OCI-LY7 (cell line): Measurements from ENCODE around the gene AMOTL1. TPM values are rescaled to one million over a fixed set of nuclear protein-coding genes. Genes with fewer than 3 reads are reported as not detected.

Source experiments
- BruUV-seq: library from RNA; stranded (reverse); fragments of 400-500 nt; replicated peaks from 2 replicates; lab custom pipeline; 2021; lab: Mats Ljungman, UMichigan
- CTCF ChIA-PET: fragments of 300-600 bp; sonication (Branson Sonifier 250); formaldehyde crosslinking; loops from one replicate; lab custom pipeline; 2022; ENCODE audit warnings: antibody characterized with exemption; ENCODE audit not compliant: unreplicated experiment; lab: Charles Lee
- POLR2A ChIA-PET: fragments of 300-600 bp; sonication (Branson Sonifier 250); formaldehyde crosslinking; loops from one replicate; lab custom pipeline; 2022; ENCODE audit warnings: antibody characterized with exemption; lab: Charles Lee
- DNase-seq: peaks from one replicate; pipeline ENCODE4 v3.0.0-alpha.2; 2015; ENCODE audit warnings: low spot score
- H2AFZ ChIP-seq: fragments of 200-600 bp; sonication (generic), shearing (Covaris generic); 2 replicates; pipeline ENCODE4 v1.6.1; 2014; ENCODE audit warnings: mild to moderate bottlenecking, antibody characterized with exemption, low read length, moderate library complexity
- H3K27ac ChIP-seq: fragments of 200-600 bp; sonication (generic); 2 replicates; pipeline ENCODE4 v1.5.1; 2014; ENCODE audit warnings: mixed run types, low read depth, mild to moderate bottlenecking, moderate library complexity, low read length, inconsistent platforms; ENCODE audit not compliant: poor library complexity, severe bottlenecking
- H3K36me3 ChIP-seq: fragments of 200-600 bp; sonication (generic); 2 replicates; pipeline ENCODE4 v1.6.1; 2014; ENCODE audit warnings: mild to moderate bottlenecking, antibody characterized with exemption, low read length, moderate library complexity, mixed read lengths; ENCODE audit not compliant: insufficient read depth
- H3K4me1 ChIP-seq: fragments of 200-600 bp; sonication (generic); 2 replicates; pipeline ENCODE4 v1.5.1; 2014; ENCODE audit warnings: mild to moderate bottlenecking, low read length; ENCODE audit not compliant: insufficient read depth, poor library complexity, severe bottlenecking
- H3K4me2 ChIP-seq: fragments of 200-600 bp; sonication (generic); 2 replicates; pipeline ENCODE4 v1.6.1; 2014; ENCODE audit warnings: mild to moderate bottlenecking, low read length
- H3K4me3 ChIP-seq: fragments of 200-600 bp; sonication (generic); 2 replicates; pipeline ENCODE4 v1.5.1; 2014; ENCODE audit warnings: mild to moderate bottlenecking, low read depth, low read length; ENCODE audit not compliant: poor library complexity, severe bottlenecking
- H3K79me2 ChIP-seq: fragments of 200-600 bp; sonication (generic); 2 replicates; pipeline ENCODE4 v1.6.1; 2016; ENCODE audit warnings: low read depth, mild to moderate bottlenecking, low read length, moderate library complexity, mixed read lengths; ENCODE audit not compliant: insufficient read depth
- H3K9me2 ChIP-seq: fragments of 200-600 bp; sonication (generic); 2 replicates; pipeline ENCODE4 v1.6.1; 2016; ENCODE audit warnings: mild to moderate bottlenecking, low read length, mixed read lengths; ENCODE audit not compliant: insufficient read depth
- H3K9me3 ChIP-seq: fragments of 200-600 bp; sonication (generic); 2 replicates; pipeline ENCODE4 v1.6.1; 2014; ENCODE audit warnings: mild to moderate bottlenecking, mixed run types, low read length, mixed read lengths
- H4K20me1 ChIP-seq: fragments of 200-600 bp; sonication (generic); 2 replicates; pipeline ENCODE4 v1.6.1; 2014; ENCODE audit warnings: mild to moderate bottlenecking, antibody characterized with exemption, low read length, moderate library complexity, mixed read lengths; ENCODE audit not compliant: insufficient read depth
- EZH2phosphoT487 ChIP-seq: fragments of 200-600 bp; sonication (generic); IDR thresholded peaks from 2 replicates; pipeline ENCODE4 v1.6.1; 2018; ENCODE audit warnings: low read depth, borderline replicate concordance, mild to moderate bottlenecking, mixed run types, antibody characterized with exemption, low read length, moderate library complexity, mixed read lengths
- intact Hi-C: fragments of 100-400 bp; cut with micrococcal nuclease; formaldehyde crosslinking; loops from one replicate; pipeline ENCODE4 v1.10.0; 2022; ENCODE audit not compliant: unreplicated experiment
- total RNA-seq, 2 experiments: library from RNA; depleted of rRNA in 1 of 2; stranded (reverse); fragments of >200 nt in 1 of 2; shearing (Covaris generic) in 1 of 2; gene quantifications; 2 replicates each; pipeline ENCODE4 v1.2.3, GENCODE V29; 2014 to 2022
- TF ChIP-seq, protein P1 (sequence below): fragments of 200-600 bp; sonication (generic); conservative IDR thresholded peaks from 2 replicates; pipeline ENCODE4 v1.5.1; 2014; ENCODE audit warnings: mild to moderate bottlenecking, antibody characterized with exemption, low read length, moderate library complexity, mixed read lengths

Gene AMOTL1
- total RNA-seq, 2 experiments from 2014 or later, result not detected

DNA sequence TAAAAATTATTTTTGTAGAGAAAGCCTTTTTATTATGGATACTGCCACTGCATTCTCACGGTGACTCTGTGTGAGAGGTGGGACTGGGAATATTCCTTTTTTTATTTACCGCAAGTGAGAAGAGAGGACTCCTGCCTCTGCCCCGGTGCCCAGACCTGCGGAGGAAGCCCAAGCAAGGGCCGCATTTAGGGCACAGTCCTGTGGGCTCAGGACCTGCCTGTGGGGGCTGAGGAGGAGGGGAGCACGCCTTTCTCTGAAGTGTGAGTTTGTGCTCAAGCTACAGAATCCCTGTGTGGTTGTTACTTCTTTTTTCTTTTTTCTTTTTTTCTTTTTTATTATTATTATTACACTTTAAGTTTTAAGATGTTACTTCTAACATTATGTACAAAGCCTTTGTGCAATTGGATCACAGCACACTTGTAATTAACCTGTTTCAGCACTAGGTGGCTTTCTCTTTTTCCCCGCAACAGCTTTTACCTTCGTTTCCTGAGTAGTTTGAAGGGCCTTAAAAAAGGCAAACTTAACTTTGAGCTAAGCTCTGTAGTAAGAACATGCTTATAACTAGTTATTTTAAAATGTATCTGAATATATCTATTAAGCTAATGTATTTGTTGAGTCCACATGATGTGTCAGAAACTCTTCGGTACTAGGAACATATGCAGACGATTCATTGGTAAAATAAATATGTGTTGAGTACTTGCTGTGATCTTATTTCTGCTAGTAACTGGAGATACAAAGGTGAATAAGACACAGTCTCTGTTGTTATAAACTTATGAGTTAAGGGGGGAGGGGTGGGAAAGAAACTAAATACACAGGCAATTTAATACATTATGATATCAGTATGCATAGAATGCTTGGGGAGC lies 18.3 kb downstream of the AMOTL1 start:
- H3K27ac ChIP-seq, result no peak overlapping the region
- H3K36me3 ChIP-seq, result no peaks in the 10 kb centered on the region
- peak overlapping the region; percentile 46; the same call in 1 of the 2 replicates for H2AFZ ChIP-seq
- BruUV-seq, result no TSS peak
- no peak overlapping the region for H3K4me3 ChIP-seq
- no peak overlapping the region for H3K4me2 ChIP-seq
- H3K4me1 ChIP-seq, result no peaks in the 10 kb centered on the region
- ChIA-PET POLR2A (interaction anchor here (0.9 kb wide), 1 partner anchor 42 kb away, joined by 3 read pairs; no protein-coding TSS in a partner anchor), CTCF (no interaction called here)
- peak; percentile 20 for DNase-seq
- no peaks in the 10 kb centered on the region for H3K79me2 ChIP-seq
- intact Hi-C loops, result loop anchor here (5.0 to 10.0 kb wide), 3 partner anchors 111 to 348 kb away; no protein-coding TSS in a partner anchor
- TF ChIP-seq EZH2phosphoT487, result no peak
- TF ChIP-seq, protein P1, sequence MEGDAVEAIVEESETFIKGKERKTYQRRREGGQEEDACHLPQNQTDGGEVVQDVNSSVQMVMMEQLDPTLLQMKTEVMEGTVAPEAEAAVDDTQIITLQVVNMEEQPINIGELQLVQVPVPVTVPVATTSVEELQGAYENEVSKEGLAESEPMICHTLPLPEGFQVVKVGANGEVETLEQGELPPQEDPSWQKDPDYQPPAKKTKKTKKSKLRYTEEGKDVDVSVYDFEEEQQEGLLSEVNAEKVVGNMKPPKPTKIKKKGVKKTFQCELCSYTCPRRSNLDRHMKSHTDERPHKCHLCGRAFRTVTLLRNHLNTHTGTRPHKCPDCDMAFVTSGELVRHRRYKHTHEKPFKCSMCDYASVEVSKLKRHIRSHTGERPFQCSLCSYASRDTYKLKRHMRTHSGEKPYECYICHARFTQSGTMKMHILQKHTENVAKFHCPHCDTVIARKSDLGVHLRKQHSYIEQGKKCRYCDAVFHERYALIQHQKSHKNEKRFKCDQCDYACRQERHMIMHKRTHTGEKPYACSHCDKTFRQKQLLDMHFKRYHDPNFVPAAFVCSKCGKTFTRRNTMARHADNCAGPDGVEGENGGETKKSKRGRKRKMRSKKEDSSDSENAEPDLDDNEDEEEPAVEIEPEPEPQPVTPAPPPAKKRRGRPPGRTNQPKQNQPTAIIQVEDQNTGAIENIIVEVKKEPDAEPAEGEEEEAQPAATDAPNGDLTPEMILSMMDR, result peak; percentile 79
- H4K20me1 ChIP-seq, result no peaks in the 10 kb centered on the region
- H3K9me3 ChIP-seq, result no peaks in the 10 kb centered on the region
- no peaks in the 10 kb centered on the region for H3K9me2 ChIP-seq

DNA sequence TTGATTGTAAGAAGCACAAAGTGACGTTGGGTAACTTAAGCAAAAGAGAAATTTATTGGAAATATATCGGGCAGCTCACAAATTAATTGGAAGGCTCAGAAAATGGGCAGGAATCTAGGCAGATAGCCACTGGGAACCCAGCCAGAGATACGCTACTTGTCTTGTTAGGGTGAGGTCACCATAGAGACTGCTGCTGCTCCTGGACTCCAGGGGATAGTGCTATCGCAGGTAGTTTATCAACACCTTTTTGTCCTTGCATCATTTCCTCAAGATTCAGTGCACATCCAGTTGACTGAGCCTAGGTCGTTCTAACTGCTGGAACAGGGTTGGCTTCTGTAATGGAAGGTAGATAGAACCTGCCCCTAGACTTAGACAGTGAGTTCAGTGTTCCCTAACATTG lies 19.6 kb downstream of the AMOTL1 start:
- Histone ChIP-seq H3K4me3 (no peak overlapping the region), H3K36me3 (no peaks in the 10 kb centered on the region), H3K4me2 (no peak overlapping the region), H3K27ac (no peak overlapping the region), H3K4me1 (no peaks in the 10 kb centered on the region), H3K9me3 (no peaks in the 10 kb centered on the region), H3K9me2 (no peaks in the 10 kb centered on the region), H2AFZ (no peak overlapping the region), H4K20me1 (no peaks in the 10 kb centered on the region), H3K79me2 (no peaks in the 10 kb centered on the region)
- TF ChIP-seq, protein P1, result no peak
- no peak for TF ChIP-seq EZH2phosphoT487
- ChIA-PET POLR2A (no interaction called here), CTCF (no interaction called here)
- intact Hi-C loops, result loop anchor here (5.0 to 10.0 kb wide), 3 partner anchors 110 to 347 kb away; no protein-coding TSS in a partner anchor
- no peak for DNase-seq
- no TSS peak for BruUV-seq

DNA sequence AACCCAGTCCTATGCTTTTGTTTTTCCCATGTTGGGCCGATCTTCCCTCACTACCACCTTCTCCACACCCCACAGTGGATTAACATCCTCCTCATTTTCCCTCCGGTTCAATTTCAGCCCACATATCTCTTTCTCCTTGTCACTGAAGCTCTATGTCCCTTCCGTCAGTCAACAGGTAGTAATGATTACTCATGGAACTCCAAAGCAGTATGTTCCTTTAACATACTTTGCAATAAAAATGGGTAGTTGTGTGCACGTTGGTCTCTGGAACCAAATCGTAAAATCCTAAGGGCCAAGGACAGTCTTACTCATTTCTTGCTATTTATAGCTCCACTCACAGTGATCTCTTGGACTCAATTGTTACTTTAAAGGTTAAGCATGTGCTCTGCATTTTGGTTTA lies 20.2 kb downstream of the AMOTL1 start:
- no TSS peak for BruUV-seq
- TF ChIP-seq, protein P1, result no peak
- TF ChIP-seq EZH2phosphoT487, result no peak
- Histone ChIP-seq H3K79me2 (no peaks in the 10 kb centered on the region), H3K36me3 (no peaks in the 10 kb centered on the region), H3K4me2 (no peak overlapping the region), H3K9me2 (no peaks in the 10 kb centered on the region), H3K4me1 (no peaks in the 10 kb centered on the region), H3K9me3 (no peaks in the 10 kb centered on the region), H3K27ac (no peak overlapping the region), H4K20me1 (no peaks in the 10 kb centered on the region), H2AFZ (no peak overlapping the region), H3K4me3 (no peak overlapping the region)
- no peak for DNase-seq
- CTCF ChIA-PET, result no interaction called here
- intact Hi-C loops, result loop anchor here (5.0 to 10.0 kb wide), 3 partner anchors 109 to 346 kb away; no protein-coding TSS in a partner anchor
- POLR2A ChIA-PET, result interaction anchor here (0.6 kb wide), 1 partner anchor 41 kb away, joined by 3 read pairs; no protein-coding TSS in a partner anchor
